HG03103 (cell line): ENCODE results near the gene SHROOM1.

Source experiments
- ATAC-seq: cut with Tn5 transposase; IDR thresholded peaks from one replicate; pipeline ENCODE4 v1.9.1; 2021; ENCODE audit warnings: low read depth; ENCODE audit not compliant: unreplicated experiment

SHROOM1 gene

GRCh38 chr5:132854301-132854700 lies 23.9 kb upstream of the SHROOM1 start:
- no peak for ATAC-seq

- no peak for ATAC-seq
These were observed 23.3 kb upstream of the SHROOM1 start for GRCh38 chr5:132853790-132854189.

- ATAC-seq: no peak
These were observed 22.9 kb upstream of the SHROOM1 start for GRCh38 chr5:132853323-132853722.

- ATAC-seq: no peak
These were observed 19.6 kb upstream of the SHROOM1 start for GRCh38 chr5:132850066-132850465.

- ATAC-seq: no peak
These were observed 18.9 kb upstream of the SHROOM1 start for GRCh38 chr5:132849347-132849746.

- ATAC-seq: no peak
These were observed 17.8 kb upstream of the SHROOM1 start for GRCh38 chr5:132848270-132848669.

- ATAC-seq: no peak
These were observed 10.9 kb upstream of the SHROOM1 start for GRCh38 chr5:132841305-132841704.

GRCh38 chr5:132840896-132841295 lies 10.4 kb upstream of the SHROOM1 start:
- ATAC-seq: no peak

GRCh38 chr5:132840313-132840712 lies 9.9 kb upstream of the SHROOM1 start:
- ATAC-seq: no peak

- ATAC-seq: no peak
These were observed 9.2 kb upstream of the SHROOM1 start for GRCh38 chr5:132839426-132840301.

- ATAC-seq: no peak
These were observed 8.3 kb upstream of the SHROOM1 start for GRCh38 chr5:132838516-132839282.

GRCh38 chr5:132837868-132838267 lies 7.4 kb upstream of the SHROOM1 start:
- no peak for ATAC-seq

GRCh38 chr5:132836852-132837251 lies 6.4 kb upstream of the SHROOM1 start:
- no peak for ATAC-seq

- ATAC-seq: no peak
These were observed 3.6 kb upstream of the SHROOM1 start for GRCh38 chr5:132834057-132834456.

- no peak for ATAC-seq
These were observed 2.2 kb upstream of the SHROOM1 start for GRCh38 chr5:132832612-132833011.

- no peak for ATAC-seq
These were observed 831 bp upstream of the SHROOM1 start for GRCh38 chr5:132831095-132831860.

GRCh38 chr5:132829742-132830435 lies 558 bp downstream of the SHROOM1 start:
- ATAC-seq: peak; percentile 61

GRCh38 chr5:132828846-132829494 lies 1.5 kb downstream of the SHROOM1 start:
- ATAC-seq: no peak

- no peak for ATAC-seq
These were observed 2.3 kb downstream of the SHROOM1 start for GRCh38 chr5:132827943-132828673.
